ENCODE data around the gene LRRC66. TPM values are rescaled to one million over a fixed set of nuclear protein-coding genes. Genes with fewer than 3 reads are reported as not detected.

LRRC66 gene
- polyA plus RNA-seq, 3 donors: 0.03 TPM; not detected in 2

DNA sequence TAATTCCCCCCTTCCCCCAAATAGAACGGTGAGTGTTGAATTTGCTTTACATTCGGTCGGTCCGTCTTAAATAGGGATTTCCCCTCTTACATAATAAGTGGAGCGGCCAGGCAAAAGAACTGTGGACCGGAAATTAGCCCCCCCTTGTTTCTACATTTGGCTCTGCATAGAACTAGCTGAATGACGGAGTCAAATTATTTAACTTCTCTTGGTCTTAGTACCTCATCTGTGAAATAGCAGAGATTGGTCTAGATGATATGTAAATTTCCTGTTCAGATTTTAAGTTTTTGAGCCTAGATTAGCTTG is 32.3 kb upstream of the LRRC66 start:
- H3K36me3 ChIP-seq (replicated peaks in 1 of 2; ENCODE audit: control insufficient read depth in 1 of 2, insufficient read depth in 2 of 2, low read length in 2 of 2): no peaks in the 10 kb centered on the region
- WGBS (ENCODE audit: insufficient coverage): no CpG with 5 or more reads among the region's 7 CpGs
- H3K27ac ChIP-seq (ENCODE audit: low read depth in 1 of 2, low read length in 2 of 2): no peak overlapping the region
- H3K4me3 ChIP-seq (replicated peaks in 1 of 3; ENCODE audit: low read depth in 2 of 3, low read length in 3 of 3): peak overlapping the region; percentile 36 to 80 (median 46)
- TF ChIP-seq CTCF (IDR thresholded peaks at IDR 0.05): no peak
- Mint-ChIP-seq H3K36me3 (no peaks in the 10 kb centered on the region), H3K4me3 (peak overlapping the region; percentile 86 to 99), H3K9me3 (peaks cover 0 to 10% (median 2%) of the 10 kb centered on the region in 7 donors), H3K27me3 (ENCODE audit: low read depth in 3 of 3) (peaks cover 30 to 51% (median 49%) of the 10 kb centered on the region in 3 donors), H3K27ac (peak overlapping the region in 5 of 7 donors; percentile 25 to 86 (median 53)), H3K4me1 (peaks cover 37% of the 10 kb centered on the region)
- peaks cover 31 to 58% of the 10 kb centered on the region in 2 donors for H3K27me3 ChIP-seq (ENCODE audit: control insufficient read depth in 2 of 2, insufficient read depth in 2 of 2, low read length in 2 of 2)
- no peaks in the 10 kb centered on the region for H4K20me1 ChIP-seq (ENCODE audit: insufficient read depth, low read length)
- H3K9me3 ChIP-seq (replicated peaks in 1 of 2; ENCODE audit: control insufficient read depth in 1 of 2, insufficient read depth in 1 of 2, low read length in 2 of 2): no peaks in the 10 kb centered on the region
- peak overlapping the region; percentile 80 for H2AFZ ChIP-seq (ENCODE audit: insufficient read depth, low read depth, low read length, poor library complexity, severe bottlenecking)
- no peaks in the 10 kb centered on the region for H3K79me2 ChIP-seq (ENCODE audit: insufficient read depth, low read length)
- H3K4me1 ChIP-seq (ENCODE audit: control insufficient read depth in 1 of 2, insufficient read depth in 2 of 2, low read length in 2 of 2): peaks cover 28 to 40% of the 10 kb centered on the region in 2 donors
- peak overlapping the region; percentile 38 for H3K9ac ChIP-seq (ENCODE audit: insufficient read depth, low read length, poor library complexity, severe bottlenecking)
- intact Hi-C loops (cut with micrococcal nuclease): no loop called here
- peak overlapping the region; percentile 98 for H3K4me2 ChIP-seq (replicated peaks; ENCODE audit: extremely low read depth, low read length, poor library complexity, severe bottlenecking)
- peak; percentile 36 to 59 (median 50) for DNase-seq

DNA sequence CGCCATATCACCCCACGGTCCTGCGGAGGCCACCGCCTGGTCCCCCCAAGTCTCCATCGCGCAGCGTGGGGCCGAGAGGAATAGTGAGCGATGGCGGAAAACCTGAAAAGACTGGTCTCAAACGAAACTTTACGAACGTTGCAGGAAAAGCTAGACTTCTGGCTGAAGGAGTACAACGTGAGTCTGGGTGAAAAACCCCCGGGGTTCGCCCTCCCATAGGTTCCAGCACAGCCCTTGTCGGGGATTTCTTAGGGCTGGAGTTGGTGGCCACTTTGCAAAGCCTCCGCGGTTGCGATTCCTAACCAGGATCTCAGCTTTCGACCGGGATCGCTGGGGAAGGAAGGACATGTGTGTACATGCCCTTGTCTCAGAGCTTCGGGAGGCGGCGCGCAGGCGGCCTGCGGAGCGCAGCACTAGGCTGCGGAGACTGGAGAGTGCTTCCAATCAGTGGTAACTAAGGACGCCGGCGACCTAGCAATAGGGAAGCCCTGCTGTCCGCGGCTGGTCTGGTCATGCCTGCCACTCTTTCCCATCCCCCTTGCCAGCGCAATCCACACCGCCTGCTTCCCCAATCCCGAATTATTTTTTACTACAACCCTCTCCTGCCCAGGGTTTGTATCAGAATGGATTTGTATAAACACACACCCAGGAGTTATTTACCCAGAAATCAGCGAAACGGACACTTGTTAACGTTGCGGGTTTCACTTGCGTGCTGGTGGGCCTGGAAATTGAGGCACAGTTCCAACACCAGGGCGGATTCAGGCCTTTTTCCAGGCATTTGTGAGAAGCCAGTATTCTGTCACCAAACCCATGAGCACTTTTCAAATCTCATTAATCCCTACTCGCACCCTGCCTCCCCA is 31.7 kb upstream of the LRRC66 start:
- peak overlapping the region; percentile 38 for H3K9ac ChIP-seq (ENCODE audit: insufficient read depth, low read length, poor library complexity, severe bottlenecking)
- H4K20me1 ChIP-seq (ENCODE audit: insufficient read depth, low read length): no peaks in the 10 kb centered on the region
- intact Hi-C loops (cut with micrococcal nuclease): no loop called here
- peak overlapping the region; percentile 98 for H3K4me2 ChIP-seq (replicated peaks; ENCODE audit: extremely low read depth, low read length, poor library complexity, severe bottlenecking)
- WGBS (ENCODE audit: insufficient coverage): 1% methylated on average over 41 of the region's 46 CpGs
- Mint-ChIP-seq H3K4me1 (peaks cover 31% of the 10 kb centered on the region), H3K27me3 (ENCODE audit: low read depth in 3 of 3) (peaks cover 30 to 57% (median 53%) of the 10 kb centered on the region in 3 donors), H3K9me3 (peaks cover 0 to 10% (median 2%) of the 10 kb centered on the region in 7 donors), H3K4me3 (peak overlapping the region; percentile 86 to 99), H3K27ac (peak overlapping the region in 6 of 7 donors; percentile 29 to 86 (median 52)), H3K36me3 (no peaks in the 10 kb centered on the region)
- H3K27me3 ChIP-seq (ENCODE audit: control insufficient read depth in 2 of 2, insufficient read depth in 2 of 2, low read length in 2 of 2): peaks cover 31 to 63% of the 10 kb centered on the region in 2 donors
- no peaks in the 10 kb centered on the region for H3K36me3 ChIP-seq (replicated peaks in 1 of 2; ENCODE audit: control insufficient read depth in 1 of 2, insufficient read depth in 2 of 2, low read length in 2 of 2)
- no peaks in the 10 kb centered on the region for H3K79me2 ChIP-seq (ENCODE audit: insufficient read depth, low read length)
- no peaks in the 10 kb centered on the region for H3K9me3 ChIP-seq (replicated peaks in 1 of 2; ENCODE audit: control insufficient read depth in 1 of 2, insufficient read depth in 1 of 2, low read length in 2 of 2)
- H3K4me1 ChIP-seq (ENCODE audit: control insufficient read depth in 1 of 2, insufficient read depth in 2 of 2, low read length in 2 of 2): peaks cover 23 to 34% of the 10 kb centered on the region in 2 donors
- H3K27ac ChIP-seq (ENCODE audit: low read depth in 1 of 2, low read length in 2 of 2): no peak overlapping the region
- no peak for TF ChIP-seq CTCF (IDR thresholded peaks at IDR 0.05)
- H3K4me3 ChIP-seq (replicated peaks in 1 of 3; ENCODE audit: low read depth in 2 of 3, low read length in 3 of 3): peak overlapping the region; percentile 36 to 80 (median 46)
- DNase-seq: peak; percentile 32 to 49 (median 37)
- peak overlapping the region; percentile 80 for H2AFZ ChIP-seq (ENCODE audit: insufficient read depth, low read depth, low read length, poor library complexity, severe bottlenecking)
